GM23338 (cell line): Measurements from ENCODE around the gene RCAN3. TPM values are rescaled to one million over a fixed set of nuclear protein-coding genes. Genes with fewer than 3 reads are reported as not detected.

ENCODE experiments used
- ATAC-seq: fragments of 200-7000 bp; cut with Tn5 transposase; 3 replicates; pipeline ENCODE4 v1.9.1; 2020
- DNase-seq: peaks from one replicate; pipeline ENCODE4 v3.0.0-alpha.2; 2015; ENCODE audit warnings: low spot score
- H2AFZ ChIP-seq: fragments of 200-600 bp; sonication (generic); 2 replicates; pipeline ENCODE4 v1.8.0; 2016; ENCODE audit warnings: antibody characterized with exemption, mild to moderate bottlenecking, moderate library complexity
- H3F3A ChIP-seq: fragments of 200-600 bp; sonication (generic); replicated peaks from 2 replicates; pipeline ENCODE4 v1.8.0; 2017; ENCODE audit warnings: antibody characterized with exemption, mixed run types, low read depth
- H3K27ac ChIP-seq: fragments of 200-600 bp; sonication (generic); 2 replicates; pipeline ENCODE4 v1.6.1; 2016; ENCODE audit warnings: low read depth
- H3K27me3 ChIP-seq: fragments of 200-600 bp; sonication (generic); 2 replicates; pipeline ENCODE4 v1.8.0; 2016; ENCODE audit warnings: mild to moderate bottlenecking, mixed run types, moderate library complexity; ENCODE audit not compliant: insufficient read depth
- H3K36me3 ChIP-seq: fragments of 200-600 bp; sonication (generic); 2 replicates; pipeline ENCODE4 v1.8.0; 2016; ENCODE audit warnings: mild to moderate bottlenecking; ENCODE audit not compliant: insufficient read depth
- H3K4me1 ChIP-seq: fragments of 200-600 bp; sonication (generic); 2 replicates; pipeline ENCODE4 v1.8.0; 2016; ENCODE audit warnings: mild to moderate bottlenecking, moderate library complexity; ENCODE audit not compliant: insufficient read depth
- H3K4me2 ChIP-seq: fragments of 200-600 bp; sonication (generic); 2 replicates; pipeline ENCODE4 v1.7.1; 2017; ENCODE audit warnings: mixed run types
- H3K4me3 ChIP-seq: fragments of 200-600 bp; sonication (generic); 2 replicates; pipeline ENCODE4 v1.6.1; 2016; ENCODE audit warnings: mixed run types
- H3K79me2 ChIP-seq: fragments of 200-600 bp; sonication (generic); replicated peaks from 2 replicates; pipeline ENCODE4 v1.8.0; 2017; ENCODE audit warnings: mild to moderate bottlenecking; ENCODE audit not compliant: insufficient read depth
- H3K9me2 ChIP-seq: fragments of 200-600 bp; sonication (generic); 2 replicates; pipeline ENCODE4 v1.8.0; 2017; ENCODE audit not compliant: insufficient read depth
- H4K20me1 ChIP-seq: fragments of 200-600 bp; sonication (generic); replicated peaks from 2 replicates; pipeline ENCODE4 v1.8.0; 2017; ENCODE audit warnings: mild to moderate bottlenecking; ENCODE audit not compliant: insufficient read depth
- H3K27ac Mint-ChIP-seq: 2 replicates; pipeline ENCODE4 v1.8.0; 2020; ENCODE audit warnings: inconsistent platforms, mild to moderate bottlenecking, moderate library complexity, mixed read lengths
- H3K27me3 Mint-ChIP-seq: 3 replicates; pipeline ENCODE4 v1.8.0; 2022; ENCODE audit warnings: low read depth, mild to moderate bottlenecking, moderate library complexity, mixed read lengths, inconsistent platforms; ENCODE audit not compliant: insufficient read depth, poor library complexity
- H3K36me3 Mint-ChIP-seq: 3 replicates; pipeline ENCODE4 v1.8.0; 2021; ENCODE audit warnings: low read depth, mild to moderate bottlenecking, inconsistent platforms, moderate library complexity, mixed read lengths
- H3K4me1 Mint-ChIP-seq: 3 replicates; pipeline ENCODE4 v1.8.0; 2020; ENCODE audit warnings: mild to moderate bottlenecking, inconsistent platforms, mixed read lengths
- H3K4me3 Mint-ChIP-seq: 3 replicates; pipeline ENCODE4 v1.8.0; 2021; ENCODE audit warnings: moderate library complexity, mild to moderate bottlenecking, inconsistent platforms, mixed read lengths
- H3K9me3 Mint-ChIP-seq: 3 replicates; pipeline ENCODE4 v1.8.0; 2020; ENCODE audit warnings: moderate library complexity, mild to moderate bottlenecking, inconsistent platforms, mixed read lengths
- CREB1 ChIP-seq: fragments of 250-450 bp; sonication (Bioruptor Pico); IDR thresholded peaks from 2 replicates; pipeline ENCODE4 v1.5.0; 2020; ENCODE audit warnings: low read depth, mild to moderate bottlenecking, moderate library complexity
- EZH2 ChIP-seq: fragments of 200-600 bp; sonication (generic); IDR thresholded peaks from one replicate; pipeline ENCODE4 v1.8.0; 2017; ENCODE audit warnings: antibody characterized with exemption, mild to moderate bottlenecking, low read depth; ENCODE audit not compliant: unreplicated experiment
- EZH2phosphoT487 ChIP-seq: fragments of 200-600 bp; sonication (generic); IDR thresholded peaks from one replicate; pipeline ENCODE4 v1.8.1; 2018; ENCODE audit warnings: antibody characterized with exemption; ENCODE audit not compliant: unreplicated experiment
- JUNB ChIP-seq: IDR thresholded peaks from one replicate; pipeline ENCODE4 v1.6.1; 2016; ENCODE audit warnings: antibody characterized with exemption; ENCODE audit not compliant: unreplicated experiment
- NANOG ChIP-seq: IDR thresholded peaks from 2 replicates; pipeline ENCODE4 v1.6.1; 2016; ENCODE audit warnings: antibody characterized with exemption, borderline replicate concordance
- POLR2AphosphoS5 ChIP-seq: IDR thresholded peaks from 2 replicates; pipeline ENCODE4 v1.6.1; 2016; ENCODE audit warnings: antibody characterized with exemption, low read depth
- STAT1 ChIP-seq: IDR thresholded peaks from one replicate; pipeline ENCODE4 v1.6.1; 2016; ENCODE audit warnings: antibody characterized with exemption; ENCODE audit not compliant: unreplicated experiment
- ZNF114 ChIP-seq: fragments of 250-450 bp; sonication (Bioruptor Pico); IDR thresholded peaks from 2 replicates; pipeline ENCODE4 v1.5.0; 2020; ENCODE audit warnings: mild to moderate bottlenecking, moderate library complexity
- polyA plus RNA-seq: library from polyadenylated mRNA; unstranded; fragments of >200 nt; fragmentation: Nextera tagmentation; extraction: Ambion mirVana; gene quantifications from 2 replicates; pipeline ENCODE4 v1.2.1, GENCODE V29; 2016
- total RNA-seq: library from RNA; depleted of rRNA; stranded (reverse); fragments of >200 nt; shearing (Covaris generic); gene quantifications from 2 replicates; pipeline ENCODE4 v1.2.3, GENCODE V29; 2014
- TF ChIP-seq, protein P1 (sequence below): fragments of 250-450 bp; sonication (Bioruptor Pico); IDR thresholded peaks from 2 replicates; pipeline ENCODE4 v1.5.0; 2020; ENCODE audit warnings: mild to moderate bottlenecking, moderate library complexity
- TF ChIP-seq, protein P2 (sequence below), 2 experiments: fragments of 200-600 bp in 1 of 2; sonication (generic) in 1 of 2; conservative IDR thresholded peaks; 2 replicates each; pipeline versions ENCODE4 v1.5.1 to v1.6.1; 2016 to 2017; ENCODE audit warnings: antibody characterized with exemption in 2 of 2, low read depth in 2 of 2, mild to moderate bottlenecking in 2 of 2, moderate library complexity in 1 of 2
- TF ChIP-seq, protein P3 (sequence below): IDR thresholded peaks from 2 replicates; pipeline ENCODE4 v1.6.1; 2016; ENCODE audit warnings: antibody characterized with exemption
- TF ChIP-seq, protein P4 (sequence below): IDR thresholded peaks from one replicate; pipeline ENCODE4 v1.6.1; 2018; ENCODE audit warnings: antibody characterized with exemption; ENCODE audit not compliant: unreplicated experiment

The RCAN3 gene
- total and polyA plus RNA-seq, 2 experiments from 2014 or later, result 8.9 to 11.2 TPM

DNA sequence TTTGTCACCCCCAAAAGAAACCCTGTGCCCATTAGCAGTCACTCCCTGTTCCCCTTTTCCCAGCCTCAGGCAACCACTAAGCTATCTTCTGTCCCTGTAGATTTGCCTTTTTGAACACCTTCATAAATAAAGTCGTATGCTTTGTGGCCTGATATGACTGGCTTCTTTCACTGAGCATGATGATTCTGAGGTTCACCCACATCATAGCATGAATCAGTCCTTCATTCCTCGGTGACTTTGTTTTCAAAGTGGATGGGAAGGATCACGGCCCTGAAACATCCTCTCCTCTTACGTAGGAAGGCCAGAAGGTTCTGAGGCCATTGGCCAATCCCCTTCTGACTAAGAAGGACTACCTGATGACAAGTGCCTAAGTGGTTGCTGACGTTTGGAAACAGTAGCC lies 48.0 kb upstream of the RCAN3 start (continued):
- TF ChIP-seq, protein P1, sequence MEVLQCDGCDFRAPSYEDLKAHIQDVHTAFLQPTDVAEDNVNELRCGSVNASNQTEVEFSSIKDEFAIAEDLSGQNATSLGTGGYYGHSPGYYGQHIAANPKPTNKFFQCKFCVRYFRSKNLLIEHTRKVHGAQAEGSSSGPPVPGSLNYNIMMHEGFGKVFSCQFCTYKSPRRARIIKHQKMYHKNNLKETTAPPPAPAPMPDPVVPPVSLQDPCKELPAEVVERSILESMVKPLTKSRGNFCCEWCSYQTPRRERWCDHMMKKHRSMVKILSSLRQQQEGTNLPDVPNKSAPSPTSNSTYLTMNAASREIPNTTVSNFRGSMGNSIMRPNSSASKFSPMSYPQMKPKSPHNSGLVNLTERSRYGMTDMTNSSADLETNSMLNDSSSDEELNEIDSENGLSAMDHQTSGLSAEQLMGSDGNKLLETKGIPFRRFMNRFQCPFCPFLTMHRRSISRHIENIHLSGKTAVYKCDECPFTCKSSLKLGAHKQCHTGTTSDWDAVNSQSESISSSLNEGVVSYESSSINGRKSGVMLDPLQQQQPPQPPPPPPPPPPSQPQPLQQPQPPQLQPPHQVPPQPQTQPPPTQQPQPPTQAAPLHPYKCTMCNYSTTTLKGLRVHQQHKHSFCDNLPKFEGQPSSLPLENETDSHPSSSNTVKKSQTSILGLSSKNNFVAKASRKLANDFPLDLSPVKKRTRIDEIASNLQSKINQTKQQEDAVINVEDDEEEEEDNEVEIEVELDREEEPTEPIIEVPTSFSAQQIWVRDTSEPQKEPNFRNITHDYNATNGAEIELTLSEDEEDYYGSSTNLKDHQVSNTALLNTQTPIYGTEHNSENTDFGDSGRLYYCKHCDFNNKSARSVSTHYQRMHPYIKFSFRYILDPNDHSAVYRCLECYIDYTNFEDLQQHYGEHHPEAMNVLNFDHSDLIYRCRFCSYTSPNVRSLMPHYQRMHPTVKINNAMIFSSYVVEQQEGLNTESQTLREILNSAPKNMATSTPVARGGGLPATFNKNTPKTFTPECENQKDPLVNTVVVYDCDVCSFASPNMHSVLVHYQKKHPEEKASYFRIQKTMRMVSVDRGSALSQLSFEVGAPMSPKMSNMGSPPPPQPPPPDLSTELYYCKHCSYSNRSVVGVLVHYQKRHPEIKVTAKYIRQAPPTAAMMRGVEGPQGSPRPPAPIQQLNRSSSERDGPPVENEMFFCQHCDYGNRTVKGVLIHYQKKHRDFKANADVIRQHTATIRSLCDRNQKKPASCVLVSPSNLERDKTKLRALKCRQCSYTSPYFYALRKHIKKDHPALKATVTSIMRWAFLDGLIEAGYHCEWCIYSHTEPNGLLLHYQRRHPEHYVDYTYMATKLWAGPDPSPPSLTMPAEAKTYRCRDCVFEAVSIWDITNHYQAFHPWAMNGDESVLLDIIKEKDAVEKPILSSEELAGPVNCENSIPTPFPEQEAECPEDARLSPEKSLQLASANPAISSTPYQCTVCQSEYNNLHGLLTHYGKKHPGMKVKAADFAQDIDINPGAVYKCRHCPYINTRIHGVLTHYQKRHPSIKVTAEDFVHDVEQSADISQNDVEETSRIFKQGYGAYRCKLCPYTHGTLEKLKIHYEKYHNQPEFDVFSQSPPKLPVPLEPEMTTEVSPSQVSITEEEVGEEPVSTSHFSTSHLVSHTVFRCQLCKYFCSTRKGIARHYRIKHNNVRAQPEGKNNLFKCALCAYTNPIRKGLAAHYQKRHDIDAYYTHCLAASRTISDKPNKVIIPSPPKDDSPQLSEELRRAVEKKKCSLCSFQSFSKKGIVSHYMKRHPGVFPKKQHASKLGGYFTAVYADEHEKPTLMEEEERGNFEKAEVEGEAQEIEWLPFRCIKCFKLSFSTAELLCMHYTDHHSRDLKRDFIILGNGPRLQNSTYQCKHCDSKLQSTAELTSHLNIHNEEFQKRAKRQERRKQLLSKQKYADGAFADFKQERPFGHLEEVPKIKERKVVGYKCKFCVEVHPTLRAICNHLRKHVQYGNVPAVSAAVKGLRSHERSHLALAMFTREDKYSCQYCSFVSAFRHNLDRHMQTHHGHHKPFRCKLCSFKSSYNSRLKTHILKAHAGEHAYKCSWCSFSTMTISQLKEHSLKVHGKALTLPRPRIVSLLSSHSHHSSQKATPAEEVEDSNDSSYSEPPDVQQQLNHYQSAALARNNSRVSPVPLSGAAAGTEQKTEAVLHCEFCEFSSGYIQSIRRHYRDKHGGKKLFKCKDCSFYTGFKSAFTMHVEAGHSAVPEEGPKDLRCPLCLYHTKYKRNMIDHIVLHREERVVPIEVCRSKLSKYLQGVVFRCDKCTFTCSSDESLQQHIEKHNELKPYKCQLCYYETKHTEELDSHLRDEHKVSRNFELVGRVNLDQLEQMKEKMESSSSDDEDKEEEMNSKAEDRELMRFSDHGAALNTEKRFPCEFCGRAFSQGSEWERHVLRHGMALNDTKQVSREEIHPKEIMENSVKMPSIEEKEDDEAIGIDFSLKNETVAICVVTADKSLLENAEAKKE (CRISPR knock-in tag), result no peak

DNA sequence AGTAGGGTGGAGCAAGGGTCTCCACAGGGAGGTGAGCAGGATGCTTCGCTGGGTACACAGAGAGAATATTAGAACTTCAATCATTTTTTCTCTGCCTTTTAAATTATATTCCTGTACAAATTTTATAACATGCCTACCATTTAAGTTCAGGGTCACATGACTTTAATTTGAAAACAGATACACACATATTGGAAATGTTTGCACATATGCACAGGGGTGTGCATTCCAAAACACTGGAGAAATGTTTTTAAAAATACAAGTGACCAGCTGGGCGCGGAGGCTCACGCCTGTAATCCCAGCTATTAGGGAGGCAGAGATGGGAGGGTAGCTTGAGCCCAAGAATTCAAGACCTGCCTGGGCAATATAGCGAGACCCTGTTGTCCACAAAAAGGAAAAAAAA lies 47.4 kb upstream of the RCAN3 start:
- Histone ChIP-seq H3K9me2 (no peaks in the 10 kb centered on the region), H3K27me3 (no peaks in the 10 kb centered on the region), H3K4me2 (no peak overlapping the region), H4K20me1 (no peaks in the 10 kb centered on the region), H3K79me2 (no peaks in the 10 kb centered on the region), H3F3A (no peaks in the 10 kb centered on the region), H2AFZ (no peak overlapping the region), H3K4me3 (no peak overlapping the region), H3K36me3 (no peaks in the 10 kb centered on the region), H3K27ac (no peak overlapping the region), H3K4me1 (no peaks in the 10 kb centered on the region)
- H3K4me1 Mint-ChIP-seq, result no peaks in the 10 kb centered on the region; the same call in 2 of the 3 replicates
- DNase-seq (no peak), ATAC-seq (no peak)
- peaks cover 2% of the 10 kb centered on the region for H3K27me3 Mint-ChIP-seq
- H3K4me3 Mint-ChIP-seq, result no peak overlapping the region
- H3K9me3 Mint-ChIP-seq, result no peaks in the 10 kb centered on the region
- H3K36me3 Mint-ChIP-seq, result no peaks in the 10 kb centered on the region; the same call in 2 of the 3 replicates
- no peak overlapping the region for H3K27ac Mint-ChIP-seq
- TF ChIP-seq POLR2AphosphoS5 (no peak), ZNF114 (CRISPR knock-in tag) (no peak), STAT1 (no peak), EZH2 (no peak), JUNB (no peak), EZH2phosphoT487 (no peak), NANOG (no peak), CREB1 (CRISPR knock-in tag) (no peak)
- TF ChIP-seq, protein P2, sequence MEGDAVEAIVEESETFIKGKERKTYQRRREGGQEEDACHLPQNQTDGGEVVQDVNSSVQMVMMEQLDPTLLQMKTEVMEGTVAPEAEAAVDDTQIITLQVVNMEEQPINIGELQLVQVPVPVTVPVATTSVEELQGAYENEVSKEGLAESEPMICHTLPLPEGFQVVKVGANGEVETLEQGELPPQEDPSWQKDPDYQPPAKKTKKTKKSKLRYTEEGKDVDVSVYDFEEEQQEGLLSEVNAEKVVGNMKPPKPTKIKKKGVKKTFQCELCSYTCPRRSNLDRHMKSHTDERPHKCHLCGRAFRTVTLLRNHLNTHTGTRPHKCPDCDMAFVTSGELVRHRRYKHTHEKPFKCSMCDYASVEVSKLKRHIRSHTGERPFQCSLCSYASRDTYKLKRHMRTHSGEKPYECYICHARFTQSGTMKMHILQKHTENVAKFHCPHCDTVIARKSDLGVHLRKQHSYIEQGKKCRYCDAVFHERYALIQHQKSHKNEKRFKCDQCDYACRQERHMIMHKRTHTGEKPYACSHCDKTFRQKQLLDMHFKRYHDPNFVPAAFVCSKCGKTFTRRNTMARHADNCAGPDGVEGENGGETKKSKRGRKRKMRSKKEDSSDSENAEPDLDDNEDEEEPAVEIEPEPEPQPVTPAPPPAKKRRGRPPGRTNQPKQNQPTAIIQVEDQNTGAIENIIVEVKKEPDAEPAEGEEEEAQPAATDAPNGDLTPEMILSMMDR (conservative IDR thresholded peaks at IDR 0.05; ENCODE audit: low read depth in 2 of 2), result no peak
- TF ChIP-seq, protein P3, sequence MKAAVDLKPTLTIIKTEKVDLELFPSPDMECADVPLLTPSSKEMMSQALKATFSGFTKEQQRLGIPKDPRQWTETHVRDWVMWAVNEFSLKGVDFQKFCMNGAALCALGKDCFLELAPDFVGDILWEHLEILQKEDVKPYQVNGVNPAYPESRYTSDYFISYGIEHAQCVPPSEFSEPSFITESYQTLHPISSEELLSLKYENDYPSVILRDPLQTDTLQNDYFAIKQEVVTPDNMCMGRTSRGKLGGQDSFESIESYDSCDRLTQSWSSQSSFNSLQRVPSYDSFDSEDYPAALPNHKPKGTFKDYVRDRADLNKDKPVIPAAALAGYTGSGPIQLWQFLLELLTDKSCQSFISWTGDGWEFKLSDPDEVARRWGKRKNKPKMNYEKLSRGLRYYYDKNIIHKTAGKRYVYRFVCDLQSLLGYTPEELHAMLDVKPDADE, result no peak
- TF ChIP-seq, protein P4, sequence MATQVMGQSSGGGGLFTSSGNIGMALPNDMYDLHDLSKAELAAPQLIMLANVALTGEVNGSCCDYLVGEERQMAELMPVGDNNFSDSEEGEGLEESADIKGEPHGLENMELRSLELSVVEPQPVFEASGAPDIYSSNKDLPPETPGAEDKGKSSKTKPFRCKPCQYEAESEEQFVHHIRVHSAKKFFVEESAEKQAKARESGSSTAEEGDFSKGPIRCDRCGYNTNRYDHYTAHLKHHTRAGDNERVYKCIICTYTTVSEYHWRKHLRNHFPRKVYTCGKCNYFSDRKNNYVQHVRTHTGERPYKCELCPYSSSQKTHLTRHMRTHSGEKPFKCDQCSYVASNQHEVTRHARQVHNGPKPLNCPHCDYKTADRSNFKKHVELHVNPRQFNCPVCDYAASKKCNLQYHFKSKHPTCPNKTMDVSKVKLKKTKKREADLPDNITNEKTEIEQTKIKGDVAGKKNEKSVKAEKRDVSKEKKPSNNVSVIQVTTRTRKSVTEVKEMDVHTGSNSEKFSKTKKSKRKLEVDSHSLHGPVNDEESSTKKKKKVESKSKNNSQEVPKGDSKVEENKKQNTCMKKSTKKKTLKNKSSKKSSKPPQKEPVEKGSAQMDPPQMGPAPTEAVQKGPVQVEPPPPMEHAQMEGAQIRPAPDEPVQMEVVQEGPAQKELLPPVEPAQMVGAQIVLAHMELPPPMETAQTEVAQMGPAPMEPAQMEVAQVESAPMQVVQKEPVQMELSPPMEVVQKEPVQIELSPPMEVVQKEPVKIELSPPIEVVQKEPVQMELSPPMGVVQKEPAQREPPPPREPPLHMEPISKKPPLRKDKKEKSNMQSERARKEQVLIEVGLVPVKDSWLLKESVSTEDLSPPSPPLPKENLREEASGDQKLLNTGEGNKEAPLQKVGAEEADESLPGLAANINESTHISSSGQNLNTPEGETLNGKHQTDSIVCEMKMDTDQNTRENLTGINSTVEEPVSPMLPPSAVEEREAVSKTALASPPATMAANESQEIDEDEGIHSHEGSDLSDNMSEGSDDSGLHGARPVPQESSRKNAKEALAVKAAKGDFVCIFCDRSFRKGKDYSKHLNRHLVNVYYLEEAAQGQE, result no peak
